T-helper 22 cell (primary cell): ENCODE measurements around the gene SERPINB6.
"Not testable (repeated sequence)": the region's sequence is repeated elsewhere in the genome, so short reads cannot be mapped to it uniquely, and the experiment has no call there.

Source experiments
- DNase-seq: peaks from one replicate; pipeline ENCODE4 v3.0.0-alpha.2; 2020; ENCODE audit warnings: low read depth

Gene SERPINB6

GRCh38 chr6:2913621-2914317, 57.6 kb downstream of the SERPINB6 start:
- no peak for DNase-seq

- DNase-seq: no peak
Measured at GRCh38 chr6:2911171-2911570, 60.2 kb downstream of the SERPINB6 start.

GRCh38 chr6:2909718-2910117, 61.6 kb downstream of the SERPINB6 start:
- no peak for DNase-seq

GRCh38 chr6:2909051-2909606, 62.2 kb downstream of the SERPINB6 start:
- DNase-seq: not testable (repeated sequence)

GRCh38 chr6:2908516-2908915, 62.9 kb downstream of the SERPINB6 start:
- not testable (repeated sequence) for DNase-seq

GRCh38 chr6:2903411-2904185, 67.8 kb downstream of the SERPINB6 start:
- DNase-seq: not testable (repeated sequence)

- DNase-seq: not testable (repeated sequence)
Measured at GRCh38 chr6:2901645-2902502, 69.5 kb downstream of the SERPINB6 start.

- DNase-seq: no peak
Measured at GRCh38 chr6:2900821-2901644, 70.3 kb downstream of the SERPINB6 start.

- no peak for DNase-seq
Measured at GRCh38 chr6:2900221-2900807, 71.1 kb downstream of the SERPINB6 start.

- peak; percentile 39 for DNase-seq
Measured at GRCh38 chr6:2899596-2899995, 71.8 kb downstream of the SERPINB6 start.
